Measurements from ENCODE around the gene STK17A. TPM values are rescaled to one million over a fixed set of nuclear protein-coding genes. Genes with fewer than 3 reads are reported as not detected.

The STK17A gene
- total and polyA plus RNA-seq, 2 of the 8 experiments (the other 6 are each of a cell fraction or from before 2014, with no cell fraction given) = 2.2 to 12.2 TPM

GRCh38 chr7:43640679-43641078 lies 57.8 kb downstream of the STK17A start:
- Histone ChIP-seq H3K4me2 (ENCODE audit: insufficient read depth in 1 of 2, low read depth in 2 of 2, low read length in 2 of 2) (no peak overlapping the region), H3K36me3 (ENCODE audit: control insufficient read depth in 2 of 4, insufficient read depth in 4 of 4, low read length in 3 of 4) (peaks cover 0 to 70% (median 35%) of the 10 kb centered on the region in 4 experiments; a peak in 7 of 8 replicates), H3K4ac (replicated peaks; ENCODE audit: insufficient read length, low read depth, low read length) (no peak overlapping the region), H4K91ac (replicated peaks; ENCODE audit: insufficient read length, low read length) (no peak overlapping the region), H2BK12ac (ENCODE audit: low read depth, low read length) (no peak overlapping the region), H3K23me2 (ENCODE audit: low read depth, low read length) (no peaks in the 10 kb centered on the region; the same call in 1 of the 2 replicates), H4K8ac (ENCODE audit: extremely low read depth, insufficient read depth, low read length) (no peak overlapping the region), H3K27me3 (replicated peaks in 1 of 4; ENCODE audit: control insufficient read depth in 3 of 4, extremely low read depth in 1 of 4, insufficient read depth in 3 of 4, low read length in 3 of 4) (no peaks in the 10 kb centered on the region), H2BK15ac (ENCODE audit: low read length) (no peak overlapping the region), H3K79me2 (ENCODE audit: control insufficient read depth in 1 of 2, insufficient read depth in 2 of 2, low read length in 2 of 2) (no peaks in the 10 kb centered on the region), H3K9me3 (ENCODE audit: insufficient read depth in 2 of 2, low read depth in 1 of 2, low read length in 1 of 2) (no peaks in the 10 kb centered on the region), H2BK5ac (ENCODE audit: low read depth, low read length) (no peak overlapping the region), H3K27ac (ENCODE audit: low read depth, low read length) (no peak overlapping the region), H3K4me3 (ENCODE audit: extremely low read depth in 1 of 4, insufficient read depth in 2 of 4, low read depth in 3 of 4, low read length in 4 of 4) (no peak overlapping the region), H3K18ac (ENCODE audit: extremely low read depth, low read length) (no peak overlapping the region), H3K23ac (ENCODE audit: insufficient read length) (no peak overlapping the region), H3K79me1 (ENCODE audit: low read depth, low read length) (peaks cover 8% of the 10 kb centered on the region), H3K56ac (replicated peaks; ENCODE audit: insufficient read length, low read depth, low read length) (no peak overlapping the region), H4K5ac (ENCODE audit: insufficient read length, low read depth, low read length) (no peak overlapping the region), H2AFZ (ENCODE audit: low read length) (no peak overlapping the region), H2BK20ac (ENCODE audit: low read length) (no peak overlapping the region), H3K14ac (ENCODE audit: insufficient read length) (no peak overlapping the region), H3K9ac (replicated peaks in 1 of 4; ENCODE audit: extremely low read depth in 1 of 4, low read depth in 3 of 4, low read length in 3 of 4) (no peak overlapping the region), H2AK5ac (ENCODE audit: low read depth, low read length) (no peak overlapping the region), H2BK120ac (replicated peaks; ENCODE audit: low read depth, low read length) (no peak overlapping the region), H4K20me1 (replicated peaks in 1 of 2; ENCODE audit: control insufficient read depth in 1 of 2, insufficient read depth in 2 of 2, low read length in 2 of 2) (no peaks in the 10 kb centered on the region), H3K4me1 (replicated peaks in 1 of 4; ENCODE audit: control insufficient read depth in 3 of 4, insufficient read depth in 4 of 4, low read length in 3 of 4) (no peaks in the 10 kb centered on the region)
- WGBS, 2 experiments (ENCODE audit: extremely low coverage in 1 of 2, insufficient coverage in 1 of 2, insufficient read length in 1 of 2, insufficient replicate concordance in 2 of 2, low coverage in 1 of 2, low lambda C conversion rate in 2 of 2, missing lambda C conversion rate in 1 of 2) = 93% methylated on average over 3 of the region's 3 CpGs; no CpG with 5 or more reads in 1 of the 2 experiments
- no peak for DNase-seq (ENCODE audit: low read depth in 1 of 2, low spot score in 2 of 2)
- TF ChIP-seq BRCA1 (IDR thresholded peaks at IDR 0.05; ENCODE audit: low read depth, low read length) (no peak), CHD2 (IDR thresholded peaks at IDR 0.05; ENCODE audit: low read length) (no peak), TCF12 (IDR thresholded peaks at IDR 0.05; ENCODE audit: low read depth, low read length) (no peak), CBX8 (IDR thresholded peaks at IDR 0.05; ENCODE audit: borderline replicate concordance, low read depth, low read length) (no peak), POLR2AphosphoS5 (IDR thresholded peaks at IDR 0.05; ENCODE audit: low read depth, low read length) (no peak), SIX5 (IDR thresholded peaks at IDR 0.05; ENCODE audit: low read depth, low read length) (no peak), MAX (IDR thresholded peaks at IDR 0.05) (no peak), HDAC6 (IDR thresholded peaks at IDR 0.05; ENCODE audit: low read depth, low read length) (no peak), JUN (IDR thresholded peaks at IDR 0.05; ENCODE audit: low read depth, low read length) (no peak)
- no peak for FAIRE-seq
- ChIA-PET POLR2A (ENCODE audit: partially characterized antibody) (interaction anchor here (1.4 kb wide), 1 partner anchor 708 kb away, joined by 6 read pairs; the partner anchor contains the start of genes MRPL32 and PSMA2), CTCF (ENCODE audit: partially characterized antibody) (interaction anchor here (1.1 to 1.5 kb wide), 3 partner anchors 12 to 58 kb away, joined by 3 to 5 read pairs (median 3); partner anchors contain the start of gene STK17A)
